Germinal center (tissue), 1 donor: ENCODE measurements around the gene SNRPA1.
"Not testable (repeated sequence)": the region's sequence is repeated elsewhere in the genome, so short reads cannot be mapped to it uniquely, and the experiment has no call there.

Source experiments
- DNase-seq: peaks from one replicate; pipeline ENCODE4 v3.0.0; 2012; ENCODE audit warnings: mixed read lengths, low spot score

SNRPA1 gene

DNA sequence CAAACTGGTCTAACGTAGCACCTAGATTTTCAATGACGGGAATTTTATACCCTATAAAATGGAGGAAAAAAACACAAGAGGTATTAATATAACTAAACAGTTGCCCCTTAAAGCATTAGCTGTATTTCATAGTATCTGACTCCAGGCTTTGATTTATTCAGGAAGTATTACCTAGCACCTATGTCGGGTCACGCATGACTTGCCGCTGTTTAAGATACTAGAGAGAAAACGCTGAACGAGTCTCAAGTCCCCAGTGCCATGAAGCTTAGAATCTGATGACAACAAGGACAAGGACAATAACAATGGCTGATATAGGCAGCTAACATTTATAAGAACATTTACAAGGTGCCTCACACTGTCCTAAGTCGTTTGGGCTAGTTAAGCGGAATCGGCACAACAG lies 1.9 kb downstream of the SNRPA1 start:
- DNase-seq = peak; percentile 29

DNA sequence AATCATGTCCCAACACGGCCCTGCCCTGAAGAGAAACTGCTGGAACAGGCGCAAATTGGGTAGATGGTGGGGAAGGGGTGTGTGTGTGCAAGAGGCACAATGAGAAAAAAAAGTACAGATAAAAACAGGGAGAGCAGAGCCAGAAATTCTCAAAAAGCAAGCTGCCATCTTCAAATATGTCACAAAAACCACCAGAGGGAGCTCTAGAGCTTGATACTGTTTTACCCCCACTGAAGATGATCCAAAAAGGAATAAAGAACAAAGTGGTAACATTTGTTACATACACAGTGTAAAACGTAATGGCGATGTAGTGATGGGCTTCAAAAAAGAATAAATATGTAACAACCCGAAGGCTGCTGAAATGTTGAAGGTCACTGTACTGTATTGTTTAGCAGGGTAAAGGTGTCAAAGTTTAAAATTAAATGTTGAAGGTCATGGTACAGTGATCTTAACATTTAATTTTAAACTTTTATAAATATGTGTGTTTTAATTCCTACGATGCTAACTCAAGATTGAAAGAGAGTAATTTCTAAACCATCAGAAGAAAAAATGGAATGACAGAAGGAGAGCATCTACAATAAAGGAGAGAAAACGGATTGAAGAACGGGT lies 6.0 kb downstream of the SNRPA1 start:
- DNase-seq = peak; percentile 70

DNA sequence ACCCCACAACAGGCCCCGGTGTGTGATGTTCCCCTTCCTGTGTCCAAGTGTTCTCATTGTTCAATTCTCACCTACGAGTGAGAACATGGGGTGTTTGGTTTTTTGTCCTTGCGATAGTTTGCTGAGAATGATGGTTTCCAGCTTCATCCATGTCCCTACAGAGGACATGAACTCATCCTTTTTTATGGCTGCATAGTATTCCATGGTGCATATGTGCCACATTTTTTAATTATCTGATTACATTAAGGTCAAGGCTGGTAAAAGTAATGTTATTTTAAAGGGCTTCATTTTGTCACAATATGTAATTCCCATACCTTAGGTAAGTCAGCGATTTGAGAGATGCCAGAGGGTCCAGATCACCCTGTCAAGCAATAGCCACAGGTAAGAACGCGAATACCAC lies 7.7 kb downstream of the SNRPA1 start:
- not testable (repeated sequence) for DNase-seq

DNA sequence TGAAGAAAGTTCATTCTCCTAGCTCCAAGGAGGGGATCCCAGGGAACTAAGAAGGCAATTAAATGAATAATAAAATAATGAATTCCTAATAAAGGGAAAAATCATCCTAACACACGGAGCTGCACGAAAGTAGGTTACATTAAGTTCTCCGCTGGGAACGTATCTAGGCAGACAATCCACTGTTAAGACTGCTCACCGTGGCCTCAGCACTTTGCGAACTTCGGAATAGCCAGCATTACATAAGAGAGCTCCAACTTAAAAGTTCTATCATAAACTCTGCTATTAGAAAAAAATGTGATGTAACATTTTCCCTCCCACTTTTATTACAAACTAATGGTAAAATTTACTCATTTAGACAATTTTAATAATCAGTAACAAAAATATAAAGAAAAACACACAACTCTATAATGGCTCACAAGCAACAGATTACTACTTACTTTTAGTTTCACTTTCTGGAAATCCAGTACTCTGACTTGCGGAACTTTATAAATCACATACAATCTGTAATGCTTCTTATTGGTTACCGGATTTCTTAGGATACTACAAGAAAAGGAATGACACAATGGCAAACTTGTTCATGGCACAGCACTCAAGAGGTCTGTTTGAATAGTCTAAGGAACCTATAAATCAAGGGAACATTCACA lies 8.5 kb downstream of the SNRPA1 start:
- DNase-seq = no peak

DNA sequence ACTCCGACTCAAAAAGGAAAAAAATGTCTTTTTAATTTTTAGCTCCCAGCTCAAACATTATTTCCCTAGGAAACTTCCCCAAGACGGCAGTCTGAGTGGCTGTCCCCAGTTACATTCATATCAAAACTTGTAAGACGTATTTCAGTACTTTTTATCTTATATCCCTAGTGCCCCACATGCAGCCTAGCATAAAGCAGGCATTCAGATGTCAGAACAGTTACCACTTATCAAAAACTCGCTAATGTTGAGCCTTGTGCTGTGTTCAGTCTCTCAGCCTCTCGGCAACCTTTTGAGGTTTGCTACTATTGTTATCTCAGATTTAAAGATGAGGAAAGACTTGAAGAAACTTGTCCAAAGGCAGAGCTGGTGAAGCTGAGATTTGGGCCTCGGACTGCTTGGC lies 11.1 kb downstream of the SNRPA1 start:
- no peak for DNase-seq

DNA sequence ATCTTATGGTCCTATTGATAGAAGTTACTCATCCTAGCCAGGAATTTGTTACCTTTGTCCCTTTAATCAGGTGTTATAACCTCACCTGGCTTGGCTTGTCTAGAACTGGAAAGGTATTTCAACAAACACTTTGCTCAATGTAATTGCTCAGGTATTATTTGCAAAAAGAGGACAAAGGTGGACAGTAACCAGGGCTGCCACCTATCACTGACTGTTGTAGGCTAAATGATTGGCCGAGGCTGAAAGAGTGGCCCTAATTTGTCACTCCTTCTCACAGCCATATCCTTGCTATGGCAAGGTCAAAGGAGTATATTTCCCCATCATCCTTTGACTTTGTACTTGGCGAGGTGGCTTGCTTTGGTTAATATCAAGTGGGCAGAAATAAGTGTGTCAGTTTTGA lies 15.0 kb downstream of the SNRPA1 start:
- DNase-seq = no peak

DNA sequence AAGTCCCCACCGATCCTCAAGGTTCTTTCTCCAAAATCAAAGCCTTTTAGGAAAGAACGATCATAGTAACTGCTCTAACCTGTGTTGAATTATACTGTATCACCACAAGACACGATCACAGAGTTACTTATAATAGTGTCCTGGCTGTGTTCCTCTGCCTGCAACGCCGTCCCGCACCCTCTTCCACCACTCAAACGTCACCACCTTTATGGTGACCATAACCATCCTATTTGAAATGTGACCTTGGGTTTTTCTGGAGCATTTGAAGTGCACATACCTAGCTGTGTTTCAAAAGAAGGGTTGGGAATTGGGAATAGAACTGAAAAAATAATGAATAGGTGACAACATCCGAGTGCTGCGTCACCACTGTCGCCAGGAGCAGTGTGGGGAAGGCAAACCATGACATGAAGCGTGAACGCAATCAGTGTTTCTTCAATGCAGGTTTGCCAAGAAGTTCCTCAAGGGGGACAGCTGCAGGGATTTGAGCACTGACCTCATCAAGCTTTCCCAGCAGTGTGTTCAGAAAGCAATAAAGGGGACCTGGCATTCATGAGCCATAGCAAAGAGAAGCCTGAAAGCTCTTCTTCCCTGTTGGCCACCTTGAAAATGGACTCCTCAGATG lies 17.0 kb downstream of the SNRPA1 start:
- DNase-seq = no peak

DNA sequence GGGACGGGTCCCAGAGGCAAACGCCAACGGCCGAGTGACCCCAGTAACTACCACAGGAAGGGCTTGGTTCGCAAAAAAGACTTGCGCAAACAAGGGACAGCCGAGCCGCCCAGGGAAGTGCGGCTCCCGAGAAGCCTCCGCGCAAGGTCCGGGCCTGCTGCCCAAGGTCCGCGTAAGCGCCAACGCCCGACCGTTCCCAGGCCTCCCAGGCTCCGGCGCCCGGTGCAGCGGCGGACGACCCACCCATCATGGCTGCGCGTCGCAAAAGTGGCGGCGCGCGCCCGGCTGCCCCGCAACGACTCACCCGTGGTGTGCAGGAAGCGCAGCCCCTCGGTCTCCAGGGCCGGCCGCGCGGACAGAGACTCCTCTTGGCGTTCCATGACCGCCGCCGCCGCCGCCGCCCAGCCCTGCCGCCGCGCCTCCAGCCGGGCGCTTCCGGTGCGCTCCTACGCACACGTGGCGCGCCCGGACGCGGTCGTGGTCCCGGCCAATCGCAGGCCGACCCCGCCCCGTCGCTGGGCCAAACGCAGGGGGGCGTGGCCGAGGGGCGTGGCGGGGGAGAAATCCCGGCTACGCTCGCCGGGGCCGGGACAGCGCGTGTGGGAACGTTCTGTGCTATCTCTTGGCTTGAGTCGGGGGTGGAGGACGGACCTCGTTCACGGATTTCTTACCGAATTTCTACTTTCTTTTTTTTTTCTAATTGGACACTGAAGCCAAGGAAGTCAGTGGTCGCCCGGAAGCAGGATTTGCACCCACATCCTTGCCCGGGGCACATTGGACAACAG lies 17.8 kb downstream of the SNRPA1 start, which contains the start of gene SELENOS:
TSS of gene SELENOS (minus strand) at position 448 of the 785 bp plus-strand sequence. CDS start at position 380, 68 bp downstream.
- DNase-seq = peak; percentile 90

DNA sequence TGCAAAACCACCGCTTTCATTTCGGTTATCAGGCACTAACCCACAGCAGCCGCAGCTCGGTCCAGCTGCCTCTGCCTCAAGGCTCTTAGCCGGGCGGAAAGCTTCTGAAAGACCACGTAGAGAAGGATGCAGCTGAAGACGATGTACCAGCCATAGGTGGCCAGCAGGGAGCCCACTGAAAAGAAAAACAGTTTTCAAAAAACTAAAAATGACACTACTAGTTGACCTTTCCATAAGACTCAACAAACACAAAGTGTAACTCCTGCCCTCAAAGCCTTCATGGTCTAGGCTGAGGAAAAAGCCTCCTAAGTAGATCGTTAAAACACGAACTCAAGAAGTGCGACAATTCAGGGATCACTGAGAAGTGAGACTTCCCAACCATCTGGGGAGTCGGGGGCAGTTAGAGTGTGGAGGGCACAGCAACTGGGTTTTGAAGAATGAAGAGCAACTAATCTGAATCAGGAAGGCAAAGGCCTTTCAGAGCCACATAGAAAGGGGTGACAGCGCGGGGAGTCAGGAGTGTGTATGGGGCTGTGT lies 18.5 kb downstream of the SNRPA1 start:
- no peak for DNase-seq

DNA sequence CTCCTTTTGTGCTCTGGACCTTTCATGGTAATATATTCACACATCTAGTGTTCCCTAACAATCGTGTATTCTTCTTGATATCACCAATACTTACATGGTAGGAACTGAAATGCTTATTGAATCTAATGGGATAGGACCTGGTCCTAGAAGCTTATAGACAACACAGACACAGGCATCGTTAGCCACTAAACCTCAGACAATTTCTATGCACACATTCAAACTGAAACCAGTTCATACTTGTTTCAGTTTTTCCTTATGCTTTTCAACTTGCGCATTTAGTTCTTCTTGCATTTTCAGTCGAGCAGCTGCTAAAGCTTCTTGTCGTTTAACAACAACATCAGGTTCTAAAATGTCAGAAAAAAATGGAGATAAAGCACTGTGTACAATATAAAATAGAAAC lies 20.0 kb downstream of the SNRPA1 start:
- DNase-seq = no peak

DNA sequence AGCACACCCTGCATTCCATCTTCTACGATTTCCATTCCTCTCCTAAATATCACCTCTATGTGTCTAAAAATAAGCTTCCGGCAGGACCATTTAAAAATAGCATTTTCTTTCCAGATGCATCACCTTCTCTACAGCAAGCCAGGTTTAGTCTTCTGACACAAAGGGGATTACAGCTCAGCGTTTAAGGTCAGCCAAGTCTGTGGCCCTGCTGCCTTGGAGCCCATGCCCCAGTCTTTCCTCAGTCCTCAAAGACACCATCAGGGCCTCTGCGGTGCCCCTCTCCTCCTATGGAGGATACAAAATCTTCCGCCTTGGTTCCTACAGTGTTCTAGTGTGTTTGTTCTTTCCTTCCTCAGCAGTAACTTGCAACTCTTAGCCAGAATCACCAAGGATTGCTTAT lies 21.5 kb downstream of the SNRPA1 start:
- DNase-seq = no peak

DNA sequence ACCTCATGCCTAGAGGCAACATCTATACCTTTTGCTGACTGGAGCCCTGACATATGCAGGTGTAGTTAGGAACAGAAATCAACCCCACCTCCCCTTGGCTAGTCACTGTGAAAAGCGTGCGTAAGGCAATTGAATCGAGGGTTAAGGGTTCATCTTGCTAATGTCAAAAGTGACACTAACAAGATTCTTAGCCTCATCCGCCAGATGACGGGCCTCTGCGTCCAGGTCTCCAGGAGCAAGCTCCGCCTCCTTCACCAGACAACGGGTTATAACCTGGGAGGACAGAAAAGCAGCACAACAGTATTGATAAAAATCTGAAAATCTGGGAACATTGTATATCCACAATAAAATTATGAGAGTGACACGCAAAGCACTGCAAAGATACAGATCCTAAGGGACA lies 22.5 kb downstream of the SNRPA1 start:
- no peak for DNase-seq

DNA sequence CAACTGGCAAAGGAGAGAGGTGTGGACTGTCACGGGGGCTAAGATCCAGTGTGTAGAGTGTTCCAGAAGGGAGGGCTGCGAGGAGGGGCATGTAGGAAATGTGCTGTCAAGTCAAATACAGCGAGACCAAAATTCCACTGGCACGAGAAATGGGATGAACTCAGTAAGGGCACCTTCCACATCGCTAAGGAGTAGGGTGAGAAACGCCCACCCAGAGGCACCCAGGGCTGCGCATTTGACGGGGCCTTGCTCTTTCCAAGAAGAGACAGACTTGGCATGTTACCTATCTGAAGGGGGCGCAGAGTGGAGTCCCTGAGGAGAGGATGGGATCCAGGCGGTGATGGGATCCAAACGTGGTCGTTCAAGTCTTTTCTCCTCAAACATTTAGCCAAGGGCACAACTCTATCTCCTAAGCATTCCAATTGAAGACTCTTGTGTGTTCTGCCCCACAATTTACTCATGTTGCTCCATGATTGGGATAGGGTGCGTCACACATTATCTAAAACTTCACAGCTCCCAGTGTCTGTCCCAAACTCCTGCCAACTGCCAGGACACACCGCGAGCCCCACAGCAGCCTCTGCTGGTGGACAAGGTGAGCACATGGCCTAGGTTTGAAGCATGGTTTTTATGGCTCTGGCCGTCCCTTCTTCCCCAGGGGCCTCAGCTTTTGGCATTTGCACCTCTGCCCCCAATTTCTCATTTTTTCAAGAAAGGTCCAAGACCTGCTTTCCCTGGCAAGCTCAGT lies 25.4 kb downstream of the SNRPA1 start:
- no peak for DNase-seq

DNA sequence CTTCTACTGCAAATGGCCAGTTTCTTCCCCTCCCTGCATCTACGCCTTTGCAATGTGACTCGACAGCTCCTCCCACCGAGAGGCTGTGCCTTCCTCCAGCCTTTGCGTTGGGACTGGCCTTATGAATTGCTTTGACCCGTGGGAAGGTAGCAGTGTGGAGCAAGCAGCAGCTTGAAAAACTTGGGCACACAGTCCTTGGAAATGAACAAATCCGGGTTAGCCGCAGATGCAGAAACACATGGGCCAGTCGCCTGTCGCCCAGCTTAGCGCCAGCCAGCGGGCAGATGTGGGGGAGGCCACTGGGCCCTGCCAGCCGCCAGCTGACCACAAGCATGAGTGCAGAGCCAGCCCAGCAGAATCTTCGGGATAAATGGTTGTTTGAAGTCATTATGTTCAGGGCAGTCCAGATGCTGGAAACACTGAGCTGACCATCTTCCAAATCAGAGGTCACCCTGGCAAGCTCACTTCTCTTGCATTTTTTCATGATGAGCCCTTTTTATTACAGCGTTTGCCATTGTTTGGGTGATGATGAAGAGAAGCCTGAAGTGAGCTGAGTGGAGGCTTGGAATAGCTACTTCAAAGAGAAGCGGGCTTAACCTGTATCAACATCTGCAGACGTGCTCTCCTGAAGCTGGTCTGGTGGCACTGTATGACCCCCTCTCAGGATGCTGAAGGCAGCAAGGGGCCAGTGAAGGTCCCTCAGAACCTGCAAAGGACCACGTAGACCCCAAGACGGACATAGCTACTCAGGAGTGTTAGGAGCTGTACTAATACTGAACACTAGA lies 27.5 kb downstream of the SNRPA1 start:
- no peak for DNase-seq

DNA sequence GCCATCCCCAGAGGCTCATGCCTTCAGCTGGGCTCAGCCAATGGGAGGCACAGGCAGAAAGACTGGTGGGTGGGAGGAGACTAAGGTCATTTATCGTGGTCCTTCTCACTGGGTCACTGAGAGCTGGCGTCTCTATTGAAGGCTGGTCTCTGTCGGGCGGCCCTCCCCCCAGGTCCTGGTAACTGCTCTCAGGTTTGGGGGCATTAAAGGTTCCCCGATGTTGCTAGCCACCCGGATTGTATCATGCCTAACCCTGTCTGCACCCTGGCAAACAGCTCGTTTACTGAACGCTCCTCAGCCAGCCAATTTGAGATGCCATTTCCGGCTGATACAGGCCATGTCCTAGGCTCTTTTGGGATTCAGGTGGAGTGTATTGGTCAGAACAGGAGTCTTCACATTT lies 28.3 kb downstream of the SNRPA1 start:
- no peak for DNase-seq

DNA sequence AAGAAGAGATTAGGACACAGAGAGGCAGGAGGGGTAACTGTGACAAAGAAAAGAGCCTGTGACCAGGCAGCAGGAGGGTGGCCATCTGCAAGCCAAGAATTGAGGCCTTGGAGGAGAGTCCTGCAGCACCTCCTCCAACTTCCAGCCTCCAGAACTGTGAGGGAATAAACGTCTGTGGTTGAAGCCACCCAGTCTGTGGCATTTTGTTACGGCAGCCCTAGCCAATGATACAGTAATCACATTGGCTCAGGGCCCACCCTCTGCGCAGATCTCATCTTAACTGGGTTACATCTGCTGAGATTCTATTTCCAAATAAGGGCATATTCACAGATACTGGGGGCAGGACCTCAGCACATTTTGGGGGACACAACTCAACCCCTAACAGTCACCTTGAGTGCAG lies 29.0 kb downstream of the SNRPA1 start:
- no peak for DNase-seq

DNA sequence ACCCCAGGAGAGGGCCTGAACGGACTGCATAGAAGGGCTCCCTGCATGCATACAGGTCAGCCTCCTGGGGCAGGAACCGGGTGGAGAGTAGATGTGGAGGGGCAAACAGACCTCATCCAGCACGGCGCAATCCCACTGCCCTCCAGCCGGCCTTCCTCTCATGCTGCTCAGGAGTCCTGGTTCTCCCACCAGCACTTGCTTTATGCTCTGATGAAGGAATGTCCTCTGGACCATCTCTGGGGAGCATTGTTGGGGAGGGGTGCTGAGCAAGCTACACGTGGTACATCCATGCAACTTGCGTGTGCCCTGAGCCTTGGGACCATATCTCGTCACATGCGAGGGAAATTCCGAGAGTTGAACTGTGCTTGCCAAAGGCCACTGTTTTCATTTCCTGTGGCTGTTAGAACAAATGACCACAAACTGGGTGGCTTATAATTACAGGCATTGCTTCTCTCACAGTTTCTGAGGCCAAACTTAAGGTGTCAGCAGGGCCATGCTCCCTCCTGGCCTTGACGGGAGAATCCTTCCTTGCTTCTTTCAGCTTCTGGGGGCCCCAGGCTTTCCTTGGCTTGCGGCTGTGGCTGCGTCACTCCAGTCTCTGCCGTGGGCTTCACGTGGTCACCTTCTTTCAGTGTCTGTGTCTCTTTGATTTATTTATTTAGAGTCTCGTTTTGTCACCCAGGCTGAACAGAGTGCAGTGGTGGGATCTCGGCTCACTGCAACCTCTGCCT lies 30.0 kb downstream of the SNRPA1 start:
- no peak for DNase-seq

DNA sequence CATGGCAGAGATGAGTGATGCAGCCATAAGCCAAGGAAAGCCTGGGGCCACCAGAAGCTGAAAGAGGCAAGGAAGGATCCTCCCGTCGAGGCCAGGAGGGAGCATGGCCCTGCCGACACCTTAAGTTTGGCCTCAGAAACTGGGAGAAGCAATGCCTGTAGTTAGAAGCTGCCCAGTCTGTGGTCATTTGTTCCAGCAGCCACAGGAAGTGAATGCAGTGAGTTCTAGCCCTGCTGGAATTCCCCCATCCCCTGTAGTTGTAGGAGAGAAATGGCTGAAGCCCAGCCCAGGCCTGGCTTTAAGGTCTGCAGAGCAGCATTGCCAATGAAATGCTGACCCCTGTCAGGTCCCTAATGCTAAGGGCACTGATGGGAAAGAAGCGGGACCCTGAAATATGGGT lies 31.0 kb downstream of the SNRPA1 start:
- DNase-seq = no peak

DNA sequence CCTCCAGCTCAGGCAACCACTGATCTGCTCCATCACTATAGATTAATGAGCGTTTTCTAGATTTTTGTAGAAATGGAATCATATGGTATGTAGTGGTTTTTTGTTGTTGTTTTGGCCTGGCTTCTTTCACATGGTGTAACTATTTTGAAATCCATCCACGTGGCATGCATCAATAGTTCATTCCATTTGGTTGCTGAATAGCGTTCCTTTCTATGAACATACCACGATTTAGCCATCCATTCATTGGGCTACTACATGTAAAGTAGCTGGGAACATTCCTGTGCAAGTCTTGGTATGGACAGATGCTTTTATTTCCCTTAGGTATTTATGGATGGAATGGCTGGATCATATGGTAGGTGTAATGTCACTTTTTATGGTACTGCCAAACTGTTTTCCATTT lies 32.5 kb downstream of the SNRPA1 start:
- DNase-seq = no peak
